HepG2 (cell line): ENCODE measurements around the gene CDC42EP4. TPM values are rescaled to one million over a fixed set of nuclear protein-coding genes. Genes with fewer than 3 reads are reported as not detected.

Experiments
- CBX1 ChIP-seq: IDR thresholded peaks from one replicate; pipeline ENCODE4 v1.6.1; 2016; ENCODE audit warnings: antibody characterized with exemption, low read depth
- CC2D1A ChIP-seq: sonication (generic); formaldehyde crosslinking; IDR thresholded peaks from 2 replicates; pipeline ENCODE4 v1.8.1; 2023; ENCODE audit warnings: mild to moderate bottlenecking, missing genetic modification reagents
- DPF2 ChIP-seq: sonication (generic); formaldehyde crosslinking; IDR thresholded peaks from 2 replicates; pipeline ENCODE4 v1.4.0; 2020; ENCODE audit warnings: mild to moderate bottlenecking, low read depth, missing genetic modification reagents, borderline replicate concordance
- GABPA ChIP-seq, 2 experiments: IDR thresholded peaks; 2 replicates each; pipeline ENCODE4 v1.6.1; 2011 to 2016; ENCODE audit warnings: low read depth in 2 of 2, low read length in 1 of 2, missing biosample characterization in 1 of 2, missing genetic modification characterization in 1 of 2
- KDM1A ChIP-seq: IDR thresholded peaks from 2 replicates; pipeline ENCODE4 v1.6.1; 2016; ENCODE audit warnings: missing compliant biosample characterization
- NFYC ChIP-seq: IDR thresholded peaks from 2 replicates; pipeline ENCODE4 v1.6.1; 2016; ENCODE audit warnings: missing genetic modification reagents, missing compliant biosample characterization
- YEATS2 ChIP-seq: sonication (generic); formaldehyde crosslinking; IDR thresholded peaks from 2 replicates; pipeline ENCODE4 v1.4.0; 2020; ENCODE audit warnings: missing genetic modification reagents, borderline replicate concordance
- ZNF431 ChIP-seq: sonication (generic); formaldehyde crosslinking; IDR thresholded peaks from 2 replicates; pipeline ENCODE4 v1.9.0; 2022; ENCODE audit warnings: missing genetic modification reagents, low read depth, mild to moderate bottlenecking, borderline replicate concordance
- ZNF713 ChIP-seq: sonication (generic); formaldehyde crosslinking; IDR thresholded peaks from 2 replicates; pipeline ENCODE4 v1.4.0; 2020; ENCODE audit warnings: mild to moderate bottlenecking, missing genetic modification reagents
- ZSCAN21 ChIP-seq: sonication (generic); formaldehyde crosslinking; IDR thresholded peaks from 2 replicates; pipeline ENCODE4 v1.8.0; 2022; ENCODE audit warnings: mild to moderate bottlenecking, missing genetic modification reagents, moderate library complexity, borderline replicate concordance
- polyA plus RNA-seq, 8 experiments: library from polyadenylated mRNA; depleted of rRNA in 3 of 8; stranded (reverse) in 7 of 8; unstranded in 1 of 8; fragments of >200 nt; fragmentation: Illumina TruSeq in 4 of 8; extraction: Trizol in 4 of 8; gene quantifications; 2 replicates each; pipeline versions ENCODE4 v1.2.1 to v1.2.3, GENCODE V29; 2011 to 2016; ENCODE audit warnings: low read depth in 4 of 8, missing spikeins in 1 of 8, mixed read lengths in 1 of 8; ENCODE audit not compliant: insufficient read depth in 1 of 8
- total RNA-seq, 5 experiments: library from RNA; depleted of rRNA; stranded (reverse); fragments of >200 nt; fragmentation: Illumina TruSeq; extraction: Trizol; gene quantifications; 2 replicates each; pipeline ENCODE4 v1.2.3, GENCODE V29; 2016; ENCODE audit warnings: low read depth in 1 of 5
- TF ChIP-seq, protein P1 (sequence below): sonication (generic); formaldehyde crosslinking; IDR thresholded peaks from 2 replicates; pipeline ENCODE4 v1.9.0; 2021; ENCODE audit warnings: missing genetic modification reagents, borderline replicate concordance
- TF ChIP-seq, protein P2 (sequence below), 2 experiments: sonication (generic) in 1 of 2; formaldehyde crosslinking in 1 of 2; IDR thresholded peaks; 2 replicates each; pipeline versions ENCODE4 v1.4.0 to v1.6.1; 2016 to 2020; ENCODE audit warnings: borderline replicate concordance in 1 of 2, low read depth in 1 of 2, mild to moderate bottlenecking in 1 of 2, missing genetic modification reagents in 1 of 2
- TF ChIP-seq, protein P3 (sequence below): sonication (generic); formaldehyde crosslinking; IDR thresholded peaks from 2 replicates; pipeline ENCODE4 v1.5.0; 2020; ENCODE audit warnings: mild to moderate bottlenecking, missing genetic modification reagents

The CDC42EP4 gene
- total and polyA plus RNA-seq, 2 of the 13 experiments (the other 11 are each of a cell fraction or from before 2014, with no cell fraction given): 19.0 to 54.0 TPM

DNA sequence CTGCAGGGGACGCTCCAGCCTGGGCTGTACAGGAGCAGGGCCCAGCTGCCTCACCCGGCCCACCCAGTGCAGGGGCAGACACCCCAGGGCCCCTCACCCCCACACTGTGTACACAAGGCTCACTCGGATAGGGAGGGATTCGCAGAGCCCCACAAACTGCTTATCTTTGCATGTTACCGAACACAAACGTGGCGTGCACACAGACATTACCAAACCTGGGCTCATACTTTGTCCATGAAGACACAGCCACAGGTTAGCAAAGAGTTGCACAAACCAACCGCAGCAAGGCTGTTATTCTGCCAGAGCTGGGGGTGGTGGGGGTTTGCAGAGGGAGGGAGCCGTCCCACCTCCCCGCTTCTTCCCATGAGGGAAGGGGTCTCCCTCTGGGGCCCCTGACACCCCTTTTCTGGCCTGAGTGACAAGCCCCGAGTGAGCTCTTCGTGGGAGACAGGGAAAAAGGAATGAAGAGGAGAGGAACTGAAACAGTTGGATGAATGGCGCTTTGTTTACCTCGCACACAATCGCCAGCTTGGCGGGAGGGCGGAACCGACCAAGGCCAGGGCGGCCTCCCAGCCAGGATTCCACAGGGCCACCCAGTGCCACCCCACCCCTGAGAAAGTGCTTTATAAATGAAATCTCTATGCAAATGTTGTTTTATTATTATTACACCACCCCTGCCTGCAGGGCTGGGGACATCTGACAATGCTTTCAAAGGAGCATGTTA is 49.7 kb downstream of the CDC42EP4 start (continued):
- TF ChIP-seq, protein P1, sequence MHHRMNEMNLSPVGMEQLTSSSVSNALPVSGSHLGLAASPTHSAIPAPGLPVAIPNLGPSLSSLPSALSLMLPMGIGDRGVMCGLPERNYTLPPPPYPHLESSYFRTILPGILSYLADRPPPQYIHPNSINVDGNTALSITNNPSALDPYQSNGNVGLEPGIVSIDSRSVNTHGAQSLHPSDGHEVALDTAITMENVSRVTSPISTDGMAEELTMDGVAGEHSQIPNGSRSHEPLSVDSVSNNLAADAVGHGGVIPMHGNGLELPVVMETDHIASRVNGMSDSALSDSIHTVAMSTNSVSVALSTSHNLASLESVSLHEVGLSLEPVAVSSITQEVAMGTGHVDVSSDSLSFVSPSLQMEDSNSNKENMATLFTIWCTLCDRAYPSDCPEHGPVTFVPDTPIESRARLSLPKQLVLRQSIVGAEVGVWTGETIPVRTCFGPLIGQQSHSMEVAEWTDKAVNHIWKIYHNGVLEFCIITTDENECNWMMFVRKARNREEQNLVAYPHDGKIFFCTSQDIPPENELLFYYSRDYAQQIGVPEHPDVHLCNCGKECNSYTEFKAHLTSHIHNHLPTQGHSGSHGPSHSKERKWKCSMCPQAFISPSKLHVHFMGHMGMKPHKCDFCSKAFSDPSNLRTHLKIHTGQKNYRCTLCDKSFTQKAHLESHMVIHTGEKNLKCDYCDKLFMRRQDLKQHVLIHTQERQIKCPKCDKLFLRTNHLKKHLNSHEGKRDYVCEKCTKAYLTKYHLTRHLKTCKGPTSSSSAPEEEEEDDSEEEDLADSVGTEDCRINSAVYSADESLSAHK (CRISPR knock-in tag): peak; percentile 13; the same call in 1 of the 2 replicates
- TF ChIP-seq YEATS2 (CRISPR knock-in tag): peak; percentile 58
- TF ChIP-seq DPF2 (CRISPR knock-in tag): peak; percentile 67; the same call in 1 of the 2 replicates
- no peak for TF ChIP-seq GABPA (IDR thresholded peaks at IDR 0.05; ENCODE audit: low read depth, low read length)
- TF ChIP-seq GABPA (CRISPR knock-in tag; IDR thresholded peaks at IDR 0.05; ENCODE audit: low read depth): no peak
- TF ChIP-seq ZSCAN21 (CRISPR knock-in tag): peak; percentile 76; the same call in 1 of the 2 replicates
- no peak for TF ChIP-seq KDM1A
- TF ChIP-seq NFYC (CRISPR knock-in tag): no peak
- TF ChIP-seq, protein P2, sequence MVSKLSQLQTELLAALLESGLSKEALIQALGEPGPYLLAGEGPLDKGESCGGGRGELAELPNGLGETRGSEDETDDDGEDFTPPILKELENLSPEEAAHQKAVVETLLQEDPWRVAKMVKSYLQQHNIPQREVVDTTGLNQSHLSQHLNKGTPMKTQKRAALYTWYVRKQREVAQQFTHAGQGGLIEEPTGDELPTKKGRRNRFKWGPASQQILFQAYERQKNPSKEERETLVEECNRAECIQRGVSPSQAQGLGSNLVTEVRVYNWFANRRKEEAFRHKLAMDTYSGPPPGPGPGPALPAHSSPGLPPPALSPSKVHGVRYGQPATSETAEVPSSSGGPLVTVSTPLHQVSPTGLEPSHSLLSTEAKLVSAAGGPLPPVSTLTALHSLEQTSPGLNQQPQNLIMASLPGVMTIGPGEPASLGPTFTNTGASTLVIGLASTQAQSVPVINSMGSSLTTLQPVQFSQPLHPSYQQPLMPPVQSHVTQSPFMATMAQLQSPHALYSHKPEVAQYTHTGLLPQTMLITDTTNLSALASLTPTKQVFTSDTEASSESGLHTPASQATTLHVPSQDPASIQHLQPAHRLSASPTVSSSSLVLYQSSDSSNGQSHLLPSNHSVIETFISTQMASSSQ (IDR thresholded peaks at IDR 0.05; ENCODE audit: low read depth): peak; percentile 10
- TF ChIP-seq, protein P2 (CRISPR knock-in tag; IDR thresholded peaks at IDR 0.05; ENCODE audit: borderline replicate concordance): peak; percentile 84
- TF ChIP-seq, protein P3, sequence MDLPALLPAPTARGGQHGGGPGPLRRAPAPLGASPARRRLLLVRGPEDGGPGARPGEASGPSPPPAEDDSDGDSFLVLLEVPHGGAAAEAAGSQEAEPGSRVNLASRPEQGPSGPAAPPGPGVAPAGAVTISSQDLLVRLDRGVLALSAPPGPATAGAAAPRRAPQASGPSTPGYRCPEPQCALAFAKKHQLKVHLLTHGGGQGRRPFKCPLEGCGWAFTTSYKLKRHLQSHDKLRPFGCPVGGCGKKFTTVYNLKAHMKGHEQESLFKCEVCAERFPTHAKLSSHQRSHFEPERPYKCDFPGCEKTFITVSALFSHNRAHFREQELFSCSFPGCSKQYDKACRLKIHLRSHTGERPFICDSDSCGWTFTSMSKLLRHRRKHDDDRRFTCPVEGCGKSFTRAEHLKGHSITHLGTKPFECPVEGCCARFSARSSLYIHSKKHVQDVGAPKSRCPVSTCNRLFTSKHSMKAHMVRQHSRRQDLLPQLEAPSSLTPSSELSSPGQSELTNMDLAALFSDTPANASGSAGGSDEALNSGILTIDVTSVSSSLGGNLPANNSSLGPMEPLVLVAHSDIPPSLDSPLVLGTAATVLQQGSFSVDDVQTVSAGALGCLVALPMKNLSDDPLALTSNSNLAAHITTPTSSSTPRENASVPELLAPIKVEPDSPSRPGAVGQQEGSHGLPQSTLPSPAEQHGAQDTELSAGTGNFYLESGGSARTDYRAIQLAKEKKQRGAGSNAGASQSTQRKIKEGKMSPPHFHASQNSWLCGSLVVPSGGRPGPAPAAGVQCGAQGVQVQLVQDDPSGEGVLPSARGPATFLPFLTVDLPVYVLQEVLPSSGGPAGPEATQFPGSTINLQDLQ: no peak; the same call in 1 of the 2 replicates
- TF ChIP-seq CBX1: peak; percentile 32
- TF ChIP-seq ZNF431 (CRISPR knock-in tag): peak; percentile 61
- TF ChIP-seq ZNF713 (CRISPR knock-in tag): no peak
- no peak for TF ChIP-seq CC2D1A
